Hippocampal formation (tissue), 2 donors: ENCODE results near the gene RUVBL1.
A peak's percentile ranks its signal among the peaks of the same experiment; 100 is the strongest.

Experiments used
- DNase-seq, 2 donors: peaks; one replicate each; lab custom pipeline; 2025; lab: John Stamatoyannopoulos, UW

The RUVBL1 gene

GRCh38 chr3:128068156-128068620 lies 55.4 kb downstream of the RUVBL1 start:
- DNase-seq, result no peak

- no peak for DNase-seq
Observed at GRCh38 chr3:128067489-128067888, 56.1 kb downstream of the RUVBL1 start.

- DNase-seq, result no peak
Observed at GRCh38 chr3:128066676-128067075, 56.9 kb downstream of the RUVBL1 start.

GRCh38 chr3:128066114-128066513 lies 57.5 kb downstream of the RUVBL1 start:
- no peak for DNase-seq

GRCh38 chr3:128064962-128065361 lies 58.6 kb downstream of the RUVBL1 start:
- no peak for DNase-seq

DNA sequence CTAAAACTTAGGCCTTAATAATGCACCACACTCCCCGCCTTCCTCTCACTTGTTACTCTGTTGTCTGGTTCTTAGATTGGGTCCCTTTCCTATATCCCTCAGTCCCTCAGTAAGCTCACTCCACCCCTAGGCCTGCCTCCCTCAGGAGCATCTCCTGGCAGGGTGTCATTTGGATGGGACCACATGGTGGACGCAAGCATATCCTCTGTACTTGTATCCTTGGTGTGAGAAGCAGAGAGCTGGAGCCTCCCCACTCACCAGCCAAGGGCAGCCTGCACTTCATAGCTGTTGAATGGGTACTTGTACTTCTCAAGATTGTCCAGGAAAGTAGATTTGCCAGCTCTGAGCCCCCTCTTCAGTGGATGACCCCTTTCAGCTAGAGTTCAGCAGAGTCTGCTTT lies 59.7 kb downstream of the RUVBL1 start:
- DNase-seq, result no peak

DNA sequence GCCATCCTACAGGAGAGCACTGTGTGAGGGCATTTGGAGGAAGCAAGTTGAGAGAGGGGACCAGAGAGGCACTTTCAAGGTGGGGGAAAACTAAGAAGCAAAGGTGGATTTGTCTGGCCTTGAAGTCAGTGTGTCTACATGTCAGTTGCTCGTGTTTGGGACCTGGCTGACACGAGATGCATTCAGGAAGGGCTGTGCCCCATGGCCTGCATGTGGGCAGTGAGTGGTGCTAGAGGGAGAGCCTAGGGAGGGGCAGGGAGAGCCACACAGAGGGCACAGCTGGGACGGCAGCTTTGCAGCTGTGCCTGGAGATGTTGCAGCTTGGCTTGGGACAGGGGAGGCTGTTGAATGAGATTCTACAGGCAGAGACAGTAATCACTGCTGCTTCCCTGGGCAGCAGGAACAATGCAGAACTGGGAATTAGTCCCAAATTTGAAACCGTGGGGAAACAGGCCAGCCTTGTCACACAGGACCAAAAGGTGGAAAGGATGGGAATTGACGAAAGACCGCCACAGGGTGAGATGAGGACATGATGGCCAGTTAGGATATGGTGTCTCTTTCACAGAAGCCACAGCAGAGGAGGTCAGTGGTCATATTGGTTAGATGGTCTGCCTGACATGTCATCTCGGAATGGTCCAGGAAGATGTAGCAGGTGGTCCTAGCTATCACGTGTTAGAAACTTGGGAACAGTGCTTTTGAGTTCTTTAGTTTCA lies 61.4 kb downstream of the RUVBL1 start:
- DNase-seq, result no peak

DNA sequence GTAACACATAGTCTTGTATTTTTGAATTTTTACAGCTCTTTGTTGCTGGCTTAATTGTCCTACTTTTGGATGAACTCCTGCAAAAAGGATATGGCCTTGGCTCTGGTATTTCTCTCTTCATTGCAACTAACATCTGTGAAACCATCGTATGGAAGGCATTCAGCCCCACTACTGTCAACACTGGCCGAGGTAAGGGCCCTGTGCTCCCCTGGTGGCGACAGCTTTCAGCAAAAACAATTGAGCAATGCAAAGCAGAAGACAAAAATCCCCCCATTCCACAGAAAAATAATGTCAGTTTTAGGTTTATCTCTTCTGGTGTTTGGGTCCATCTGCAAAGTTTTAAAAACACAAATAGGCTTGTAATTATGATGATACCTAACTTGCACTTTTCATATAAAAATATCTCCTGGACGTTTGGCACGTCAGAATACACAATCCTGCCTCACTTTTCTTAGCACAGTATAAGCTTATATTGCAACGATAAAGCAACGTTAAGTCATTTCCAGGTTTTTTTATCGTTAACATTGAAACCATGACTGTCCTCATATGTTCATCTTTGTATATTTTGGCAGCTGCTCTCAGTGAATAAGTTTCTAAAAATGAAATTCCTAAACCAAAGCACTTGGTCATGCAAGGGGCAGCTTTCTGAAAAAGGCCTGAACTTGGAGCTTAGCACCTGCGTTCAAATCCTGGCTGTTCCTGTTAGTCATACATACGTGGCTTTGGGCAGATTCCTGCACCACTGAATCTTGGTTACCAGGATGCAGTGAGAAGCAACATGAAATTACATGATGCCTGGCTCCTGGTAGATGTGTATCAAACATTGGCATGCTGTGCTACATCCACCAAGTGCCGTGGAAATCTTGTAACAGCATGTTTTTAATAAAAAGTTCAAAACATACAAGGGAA lies 62.9 kb downstream of the RUVBL1 start:
- DNase-seq, result no peak

DNA sequence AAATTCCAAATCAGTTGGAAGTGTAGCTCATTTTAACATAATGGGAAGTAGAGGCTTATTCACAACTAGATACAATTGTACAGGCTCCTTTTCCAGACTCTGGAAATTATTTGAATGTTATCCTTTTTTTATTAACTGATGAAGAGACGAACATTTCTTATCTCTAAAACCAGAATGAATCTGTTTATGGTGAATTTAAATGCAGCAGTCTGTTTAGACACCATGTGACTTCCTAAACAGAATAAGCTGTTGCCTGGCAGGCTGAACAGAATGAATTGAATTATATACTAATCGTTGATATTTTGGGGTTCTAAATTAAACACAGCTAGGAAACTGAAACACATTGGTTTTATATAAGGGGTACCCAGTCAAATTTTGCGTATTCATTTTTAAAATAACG lies 67.4 kb downstream of the RUVBL1 start:
- no peak for DNase-seq

- DNase-seq, result no peak
Observed at GRCh38 chr3:128054367-128054766, 69.2 kb downstream of the RUVBL1 start.

DNA sequence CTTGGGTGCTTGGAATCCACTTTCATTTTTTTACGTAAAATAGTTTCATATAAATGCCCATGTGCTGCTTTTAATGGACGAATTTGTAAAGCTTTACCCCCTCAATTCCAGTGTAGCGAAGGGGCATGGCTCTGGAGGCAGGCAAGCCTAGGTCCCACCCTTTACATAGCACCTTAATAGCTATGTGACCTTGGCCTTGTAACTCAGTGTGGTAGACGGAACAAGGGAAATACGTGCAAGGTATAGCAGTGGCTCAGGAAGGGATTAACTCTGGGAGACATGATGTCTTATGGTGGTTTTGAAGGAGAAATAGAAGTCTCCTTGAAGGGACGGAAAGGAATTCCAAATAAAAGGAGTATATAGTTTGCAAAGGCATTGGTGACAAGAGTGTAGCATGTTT lies 70.0 kb downstream of the RUVBL1 start:
- DNase-seq, result no peak

DNA sequence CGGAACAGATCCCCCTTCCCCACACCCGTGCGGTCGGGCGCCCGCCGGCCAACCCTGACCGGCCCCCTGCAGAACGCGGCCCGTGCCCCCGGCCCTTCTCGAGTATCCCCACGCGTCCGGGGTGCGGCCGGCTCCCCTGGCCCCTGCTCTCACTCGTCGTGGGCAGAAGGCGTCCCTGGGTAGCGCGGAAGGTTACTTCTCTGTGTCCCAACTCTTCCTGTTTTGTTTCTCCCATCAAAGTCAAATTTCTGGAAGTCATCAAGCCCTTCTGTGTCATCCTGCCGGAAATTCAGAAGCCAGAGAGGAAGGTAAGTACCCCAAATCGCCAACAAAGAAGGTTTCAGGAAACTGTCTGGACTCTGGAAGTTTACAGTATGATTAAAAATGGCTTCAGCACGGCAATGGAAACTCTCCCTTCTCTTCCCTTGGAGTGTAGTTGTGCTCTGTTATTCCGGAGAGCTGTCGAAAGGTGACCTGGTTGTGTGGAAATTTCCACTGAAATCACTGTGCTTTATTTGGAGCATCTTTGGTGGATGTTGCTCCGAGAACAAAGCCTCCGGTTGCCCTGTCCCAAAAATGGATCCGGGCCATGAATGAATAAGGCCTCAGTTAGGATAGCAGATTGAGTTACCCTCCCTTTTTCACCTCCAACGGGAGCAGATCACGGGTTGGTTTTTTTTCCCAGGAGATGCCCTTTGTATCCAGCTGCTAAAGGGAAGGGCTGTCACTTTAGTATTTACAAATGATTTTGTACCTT lies 70.8 kb downstream of the RUVBL1 start:
- DNase-seq, result no peak

DNA sequence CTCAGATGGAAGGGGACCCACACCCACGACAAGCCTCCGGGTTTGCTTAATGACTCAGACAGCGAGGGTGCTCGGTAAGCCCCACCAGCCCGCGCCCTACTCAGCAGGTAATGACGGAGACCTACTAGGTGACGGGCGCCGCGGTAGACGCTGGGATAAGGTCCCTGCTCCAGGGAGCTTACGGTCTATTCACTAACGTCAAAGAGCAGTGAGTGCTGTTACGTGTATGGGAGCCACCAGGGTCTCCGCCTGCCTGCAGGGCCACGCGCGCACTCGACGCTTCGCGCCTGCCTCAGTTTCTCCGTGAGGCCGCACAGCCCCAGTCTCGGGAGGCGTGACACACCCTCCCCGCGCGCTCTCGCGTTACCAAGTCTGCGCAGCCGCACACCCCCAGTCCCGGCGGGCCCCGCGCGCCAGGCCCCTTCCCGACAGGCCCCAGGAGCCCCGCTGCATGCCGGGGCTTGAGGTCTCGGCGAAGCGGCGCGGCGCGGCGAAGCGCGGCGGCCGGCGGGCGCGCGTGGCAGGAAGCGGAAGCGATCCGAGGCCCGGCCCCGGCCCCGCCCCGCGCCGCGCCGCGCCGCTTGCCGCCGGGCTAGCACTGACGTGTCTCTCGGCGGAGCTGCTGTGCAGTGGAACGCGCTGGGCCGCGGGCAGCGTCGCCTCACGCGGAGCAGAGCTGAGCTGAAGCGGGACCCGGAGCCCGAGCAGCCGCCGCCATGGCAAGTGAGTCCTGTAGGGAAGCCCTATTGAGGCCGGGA lies 71.6 kb downstream of the RUVBL1 start, which contains the start of gene SEC61A1:
Gene SEC61A1, plus strand, starts transcription at position 601 of the 758 bp plus-strand sequence. Its CDS starts 116 bp downstream, at position 717.
- DNase-seq, result peak; percentile 82 to 93

- DNase-seq, result no peak
Observed at GRCh38 chr3:128051459-128051836, 72.2 kb downstream of the RUVBL1 start.

DNA sequence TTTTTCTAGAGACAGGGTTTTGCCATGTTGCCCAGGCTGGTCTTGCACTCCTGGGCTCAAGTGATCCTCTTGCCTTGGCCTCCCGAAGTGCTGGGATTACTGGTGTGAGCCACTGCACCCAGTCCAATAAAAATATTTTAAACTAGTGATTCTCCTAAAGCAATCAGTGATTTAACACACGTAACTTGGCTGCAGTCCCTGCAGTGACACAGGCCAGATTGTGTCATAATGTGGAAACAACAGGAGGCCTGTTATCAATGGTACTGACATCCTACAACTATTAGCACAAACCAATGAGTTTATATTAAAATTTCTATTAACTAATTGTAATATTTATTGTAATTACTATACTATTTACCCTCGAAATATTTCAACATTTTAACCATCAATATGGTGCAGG lies 73.0 kb downstream of the RUVBL1 start:
- no peak for DNase-seq

DNA sequence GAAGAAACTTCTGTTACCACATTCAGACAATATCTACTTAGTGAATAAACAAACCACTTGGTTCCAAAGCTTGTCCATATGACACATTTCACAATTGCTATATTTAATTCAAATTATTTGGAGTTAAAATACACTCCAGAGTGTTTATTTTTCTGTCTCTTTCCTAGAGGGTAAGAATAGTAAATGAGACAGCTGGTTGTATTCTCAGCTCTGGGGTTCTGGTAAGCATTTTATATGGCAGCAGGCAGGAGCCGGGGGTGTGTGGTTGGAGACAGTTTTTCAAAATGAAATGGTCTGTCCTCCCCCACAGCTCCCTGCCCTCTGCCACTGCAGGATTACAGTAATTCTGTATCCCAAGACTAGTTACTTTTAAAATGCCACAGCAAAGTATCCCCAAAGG lies 82.3 kb downstream of the RUVBL1 start:
- DNase-seq, result peak in 1 of 2 donors; percentile 6

- no peak for DNase-seq
Observed at GRCh38 chr3:128040660-128041059, 83.0 kb downstream of the RUVBL1 start.

GRCh38 chr3:128040041-128040440 lies 83.6 kb downstream of the RUVBL1 start:
- no peak for DNase-seq

- no peak for DNase-seq
Observed at GRCh38 chr3:128036119-128036518, 87.5 kb downstream of the RUVBL1 start.

DNA sequence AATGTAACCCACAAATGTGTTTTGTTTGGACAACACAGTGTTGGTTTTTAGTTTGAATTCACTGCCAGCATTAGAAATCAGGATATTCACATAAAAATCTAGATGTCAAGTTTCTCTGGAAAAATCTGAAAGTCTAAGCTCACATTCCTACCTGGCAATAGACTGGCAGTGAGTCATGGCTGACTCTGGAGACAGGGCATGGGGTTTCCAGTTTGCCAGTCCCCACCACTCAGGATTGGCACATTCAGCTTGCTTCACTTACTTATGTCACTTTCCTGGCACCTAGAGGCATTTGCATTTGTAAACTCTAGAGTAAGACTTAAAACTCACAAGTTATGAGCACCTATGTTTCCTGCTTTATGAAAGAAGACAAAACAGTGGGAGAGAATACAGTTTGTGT lies 90.5 kb downstream of the RUVBL1 start:
- no peak for DNase-seq
